ENCODE data around the gene COX7A2L. TPM values are rescaled to one million over a fixed set of nuclear protein-coding genes. Genes with fewer than 3 reads are reported as not detected.
"Not testable (repeated sequence)": the region's sequence is repeated elsewhere in the genome, so short reads cannot be mapped to it uniquely, and the experiment has no call there.

The COX7A2L gene
- total RNA-seq, 1 donor from 2014 or later: 94.6 TPM

DNA sequence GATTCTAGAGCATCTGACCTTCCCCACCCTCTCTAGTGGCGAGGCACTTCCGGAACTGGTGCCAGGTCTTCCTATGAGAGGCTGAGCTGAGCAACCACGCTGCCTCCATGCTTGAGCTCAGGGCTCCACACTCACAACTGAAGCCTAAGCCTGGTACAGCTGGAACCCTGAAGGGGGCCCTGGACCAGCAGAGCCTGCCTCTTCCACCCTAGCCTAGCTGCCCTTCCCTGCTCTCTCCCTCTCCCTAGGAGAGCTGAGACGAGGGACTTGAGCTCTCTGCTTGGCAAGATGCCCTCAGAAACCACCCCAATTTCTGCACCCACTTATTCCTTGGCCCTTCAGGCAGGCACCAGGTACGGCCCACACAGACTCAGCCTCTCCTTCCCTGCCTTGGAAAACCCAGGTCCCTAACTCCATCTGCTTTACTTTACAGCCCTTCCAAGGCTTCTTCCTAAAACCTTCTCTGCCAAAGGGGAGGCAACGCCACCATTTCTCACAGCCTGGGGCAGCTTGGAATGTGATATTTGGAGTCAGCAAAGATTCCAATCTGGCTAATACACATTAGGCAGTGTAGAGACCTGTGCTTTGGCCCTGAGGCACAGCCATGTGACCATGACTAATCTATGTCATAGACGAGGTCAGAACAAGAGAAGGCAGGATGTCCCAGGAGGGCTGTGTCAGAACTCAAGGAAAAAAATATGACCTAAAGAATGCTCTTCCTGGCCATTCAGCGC is 18.8 kb downstream of the COX7A2L start:
- no peak for DNase-seq (ENCODE audit: low spot score)
- intact Hi-C loops (cut with DNase I): no loop called here

DNA sequence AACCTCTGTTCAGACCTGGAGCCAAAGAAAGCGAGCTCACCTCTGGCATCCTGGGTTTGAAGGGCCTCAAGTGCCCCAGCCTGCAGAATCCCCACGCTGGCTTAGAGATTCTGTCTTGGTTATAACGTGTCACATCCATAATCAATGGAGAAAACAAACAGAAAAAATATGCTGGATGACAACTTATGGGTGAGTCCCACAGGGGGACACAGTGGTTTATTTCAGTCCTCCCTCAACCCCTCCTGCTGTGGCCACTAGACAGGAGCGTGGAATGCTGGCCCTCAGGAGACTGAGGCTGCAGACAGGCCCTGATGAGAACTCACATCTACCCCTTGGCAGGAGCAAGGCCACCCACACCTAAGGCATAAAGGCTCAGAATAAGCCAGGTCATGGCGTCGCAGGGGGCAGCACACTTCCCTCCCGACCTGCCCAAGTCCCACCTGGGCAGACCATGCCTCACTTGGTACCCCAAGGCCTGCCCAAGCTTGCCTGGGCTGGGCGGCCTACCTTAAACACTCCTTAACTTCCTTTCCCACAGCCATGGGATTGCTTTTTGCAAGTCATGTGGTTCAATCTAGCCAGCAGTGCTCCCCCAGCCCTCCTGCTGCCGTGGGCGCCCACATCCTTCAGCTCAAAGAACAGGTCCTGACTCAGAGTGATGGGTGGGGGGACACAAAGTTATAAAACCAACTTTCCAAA is 19.9 kb downstream of the COX7A2L start:
- no peak for DNase-seq (ENCODE audit: low spot score)
- intact Hi-C loops (cut with DNase I): no loop called here

DNA sequence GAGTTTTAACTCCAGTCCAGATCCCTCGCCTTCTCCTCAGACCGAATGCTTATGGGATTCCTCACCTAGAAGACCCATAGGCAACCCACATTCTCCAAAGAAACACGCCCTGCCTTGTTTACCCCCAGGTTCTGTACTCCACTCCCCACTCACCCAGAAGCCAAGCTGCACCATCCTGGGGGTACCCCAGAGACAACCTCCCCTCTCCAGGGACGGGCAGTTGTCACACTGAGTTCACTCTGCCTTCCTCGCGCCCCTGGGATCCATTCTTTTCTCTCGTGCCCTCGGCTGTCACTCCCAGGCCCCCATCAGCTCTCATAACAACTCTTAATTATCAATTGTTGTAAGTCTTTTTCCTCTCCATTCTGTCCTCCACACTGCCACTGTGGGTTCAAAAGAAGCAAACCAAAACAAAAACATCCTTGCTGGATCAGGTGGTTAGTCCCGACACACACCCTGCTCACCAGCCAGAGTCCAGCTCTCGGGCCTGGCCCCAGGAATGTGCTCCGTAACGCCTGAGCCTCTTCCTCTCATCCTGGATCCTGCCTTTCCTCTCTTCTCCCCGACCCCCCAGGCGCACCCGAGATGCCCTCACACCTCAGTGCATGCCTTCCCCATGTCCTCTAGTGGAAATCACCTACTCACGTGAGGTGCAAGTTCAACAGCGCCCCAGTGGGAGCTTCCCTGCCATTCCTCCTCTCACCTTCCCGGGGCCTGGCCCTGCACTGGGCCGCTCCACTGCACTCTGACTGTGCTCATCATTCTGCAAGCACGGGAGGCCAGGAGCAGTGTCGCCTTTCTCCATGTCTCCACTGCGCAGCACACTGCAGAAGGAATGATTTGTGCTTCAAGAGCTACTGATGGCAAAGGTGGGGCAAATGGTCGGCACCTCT is 20.7 kb downstream of the COX7A2L start:
- DNase-seq (ENCODE audit: low spot score): no peak
- intact Hi-C loops (cut with DNase I): no loop called here

DNA sequence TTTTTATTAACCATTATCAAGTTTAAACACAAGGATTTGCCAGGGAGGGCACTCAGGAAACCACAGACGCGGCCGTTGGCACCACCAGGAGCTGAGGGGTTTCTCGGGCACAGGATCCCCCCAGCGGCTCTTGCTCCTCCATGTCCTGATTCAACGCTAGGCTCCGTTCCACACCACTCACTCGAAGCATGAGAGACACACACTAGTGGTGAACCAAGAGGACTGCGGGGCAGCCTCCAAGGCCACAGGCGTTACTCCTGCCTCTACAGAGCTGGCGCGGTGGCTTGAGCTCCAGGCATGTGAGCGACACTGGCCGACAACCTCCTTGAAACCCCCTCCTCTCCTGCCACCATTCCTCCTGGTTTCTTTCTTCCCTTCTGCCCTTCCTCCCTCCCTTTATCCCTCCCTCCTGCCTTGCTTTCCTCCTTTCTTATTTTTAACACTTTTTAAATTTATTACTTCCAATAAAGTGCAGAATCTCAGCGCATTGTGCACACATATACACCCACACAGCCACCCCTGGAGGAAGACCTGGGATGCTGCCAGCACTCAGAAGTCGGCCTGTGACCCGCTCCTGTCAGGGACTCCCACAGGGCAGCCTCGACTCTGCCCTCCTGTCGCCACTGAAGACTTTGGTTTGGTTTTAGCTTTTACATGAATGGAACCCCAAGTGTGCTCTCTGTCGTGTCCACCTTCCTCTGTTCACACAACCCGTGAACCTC is 21.7 kb downstream of the COX7A2L start:
- DNase-seq (ENCODE audit: low spot score): no peak
- intact Hi-C loops (cut with DNase I): no loop called here

DNA sequence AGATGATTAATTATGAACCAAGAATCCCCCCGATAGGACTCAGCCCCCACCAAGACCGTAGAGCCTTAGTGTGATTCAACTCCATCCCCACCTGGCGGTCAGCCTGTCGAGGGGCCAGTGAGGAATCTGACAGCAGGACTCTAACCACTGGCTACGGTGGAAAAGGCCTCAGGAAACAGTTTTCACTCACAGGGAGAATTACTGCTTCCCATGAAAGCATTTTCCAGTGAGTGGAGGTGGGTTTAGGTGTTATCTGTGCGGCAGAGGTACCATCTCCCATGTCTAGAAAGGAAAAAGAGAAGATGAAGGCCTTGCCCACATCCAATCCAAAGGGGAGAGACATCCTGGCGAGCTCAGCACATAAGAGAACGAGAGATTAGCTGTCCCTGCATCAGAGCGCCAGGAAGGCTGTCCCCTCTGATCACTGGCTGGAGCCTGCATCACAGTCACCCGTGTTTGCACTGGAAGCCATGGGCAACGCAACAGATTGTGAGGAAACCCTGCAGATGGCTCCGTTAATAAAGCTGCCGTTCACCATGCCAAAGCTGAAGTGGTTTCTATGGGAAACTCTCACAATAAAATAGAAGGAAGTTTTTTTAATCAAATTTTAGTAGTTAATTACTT is 22.3 kb downstream of the COX7A2L start:
- intact Hi-C loops (cut with DNase I): no loop called here
- no peak for DNase-seq (ENCODE audit: low spot score)

DNA sequence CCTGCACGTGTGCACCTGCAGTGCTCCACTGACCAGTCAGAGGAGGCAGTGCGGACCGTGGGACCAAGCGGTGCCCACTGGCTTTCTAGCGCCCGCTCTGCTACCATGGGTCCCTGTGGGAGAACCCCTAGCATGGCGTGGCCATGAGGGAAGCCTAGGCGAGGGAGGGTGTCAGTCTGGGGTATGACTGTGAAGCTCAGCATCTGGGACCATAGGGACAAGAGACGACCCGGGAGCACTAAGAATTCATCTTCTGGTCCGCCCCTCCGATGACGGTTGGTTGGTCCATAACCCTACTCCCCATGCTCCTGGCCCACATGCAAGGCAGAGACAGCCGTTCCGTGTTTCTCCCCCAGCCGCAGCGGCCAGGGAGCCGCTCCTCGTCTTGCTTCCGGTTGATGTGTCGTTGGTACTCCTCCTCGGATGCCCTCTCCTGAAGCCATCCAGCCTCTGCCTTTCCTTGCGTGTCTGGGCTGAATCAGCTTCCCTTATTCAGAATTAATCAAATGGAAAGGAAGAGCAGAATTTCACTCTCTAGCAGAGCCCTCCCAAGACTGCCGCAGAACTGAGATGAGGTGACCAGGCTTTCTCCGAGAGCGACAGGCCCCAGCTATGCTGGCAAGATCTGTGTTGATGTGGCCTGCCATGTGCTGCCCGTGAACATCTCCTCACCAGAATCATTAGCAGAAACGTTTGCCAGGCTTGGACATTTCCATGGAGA is 23.0 kb downstream of the COX7A2L start:
- no peak for DNase-seq (ENCODE audit: low spot score)
- intact Hi-C loops (cut with DNase I): no loop called here

DNA sequence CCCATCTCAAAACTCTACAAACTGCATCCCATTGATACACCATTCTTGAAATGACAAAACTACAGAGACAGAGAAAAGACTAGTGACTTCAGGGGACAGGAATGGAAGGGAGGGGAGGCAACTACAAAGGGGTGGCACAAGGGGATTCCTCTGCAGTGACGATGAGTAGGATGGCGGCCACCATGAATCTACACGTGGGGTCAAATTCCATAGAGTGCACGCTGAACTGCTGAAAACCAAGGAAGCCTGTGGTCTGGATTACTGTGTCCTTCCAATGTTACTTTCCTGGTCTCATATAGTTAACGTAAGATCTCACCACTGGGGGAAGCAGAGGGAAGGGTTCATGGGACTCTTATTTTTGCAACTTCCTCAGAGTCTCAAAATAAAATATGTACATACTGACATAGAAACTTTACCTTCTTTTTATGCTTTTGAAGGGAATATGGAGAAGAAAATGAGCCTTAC is 23.6 kb downstream of the COX7A2L start:
- no peak for DNase-seq (ENCODE audit: low spot score)
- intact Hi-C loops (cut with DNase I): no loop called here

DNA sequence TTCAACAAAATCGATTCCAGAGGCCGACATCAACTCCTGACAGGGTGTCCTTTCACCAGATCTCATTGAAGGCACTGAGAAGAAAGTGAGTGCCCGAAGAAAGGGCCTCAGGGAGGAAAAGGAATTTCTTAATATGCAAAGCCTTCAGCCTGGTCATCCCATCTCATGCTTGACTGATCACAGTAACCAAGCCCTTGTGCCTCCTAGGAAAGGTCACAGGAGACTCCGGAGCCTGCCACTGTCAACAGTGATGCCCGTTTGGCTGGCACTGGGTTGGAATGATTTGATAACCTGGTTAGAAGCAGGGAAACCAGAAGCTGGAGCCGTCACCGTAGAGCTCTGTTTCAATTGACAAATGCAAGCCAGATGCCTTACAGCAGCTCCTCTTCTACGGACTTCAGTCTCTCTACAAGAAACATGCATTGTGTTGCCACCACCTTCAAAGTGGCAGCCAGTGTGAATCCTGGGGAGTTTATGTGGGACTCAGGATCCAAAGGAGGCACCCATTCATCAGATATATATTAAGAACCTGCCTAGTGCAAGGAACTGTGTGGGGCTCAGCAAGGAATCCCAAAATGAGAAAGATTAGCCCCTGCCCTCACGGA is 24.6 kb downstream of the COX7A2L start:
- no peak for DNase-seq (ENCODE audit: low spot score)
- intact Hi-C loops (cut with DNase I): no loop called here

DNA sequence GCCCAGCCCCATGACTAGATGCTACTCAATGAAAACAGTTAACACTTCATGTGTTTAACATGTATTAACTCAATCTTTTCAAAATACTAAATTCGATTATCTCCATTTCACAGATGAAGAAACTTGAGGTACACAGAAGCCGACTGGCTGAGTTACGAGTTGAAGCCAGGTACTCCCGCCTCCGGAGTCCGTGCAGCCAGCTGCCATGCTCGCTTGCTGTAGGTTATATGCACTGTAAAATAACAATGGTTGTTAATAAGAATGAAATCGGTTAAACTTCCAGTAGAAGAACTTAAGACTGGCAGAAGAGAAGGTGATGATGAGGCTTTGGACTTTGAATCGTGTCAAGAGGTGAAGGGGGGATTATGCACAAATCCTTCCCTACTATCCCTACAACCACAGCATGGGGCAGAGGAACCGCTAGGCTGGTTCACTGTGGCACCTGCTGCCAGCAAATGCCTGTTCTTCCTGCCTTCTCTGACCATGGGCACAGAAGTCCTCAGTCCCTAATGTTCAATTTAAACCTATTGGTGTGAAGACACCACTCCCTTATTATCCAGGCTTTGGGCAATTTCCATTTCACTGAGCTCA is 25.4 kb downstream of the COX7A2L start:
- intact Hi-C loops (cut with DNase I): no loop called here
- no peak for DNase-seq (ENCODE audit: low spot score)

DNA sequence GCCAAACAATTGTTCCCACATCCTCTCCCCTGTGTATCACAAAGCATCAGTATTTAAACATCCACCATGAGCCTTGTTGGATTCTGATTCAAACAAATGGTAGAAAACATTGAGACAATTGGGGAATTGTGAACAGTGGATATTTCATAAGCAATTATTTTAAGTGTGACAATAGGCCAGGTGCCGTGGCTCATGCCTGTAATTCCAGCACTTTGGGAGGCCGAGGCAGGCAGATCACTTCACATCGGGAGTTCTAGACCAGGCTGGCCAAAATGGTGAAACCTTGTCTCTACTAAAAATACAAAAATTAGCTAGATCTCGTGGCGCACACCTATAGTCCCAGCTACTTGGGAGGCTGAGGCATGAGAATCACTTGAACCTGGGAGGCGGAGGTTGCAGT is 26.2 kb downstream of the COX7A2L start:
- intact Hi-C loops (cut with DNase I): not testable (repeated sequence)

DNA sequence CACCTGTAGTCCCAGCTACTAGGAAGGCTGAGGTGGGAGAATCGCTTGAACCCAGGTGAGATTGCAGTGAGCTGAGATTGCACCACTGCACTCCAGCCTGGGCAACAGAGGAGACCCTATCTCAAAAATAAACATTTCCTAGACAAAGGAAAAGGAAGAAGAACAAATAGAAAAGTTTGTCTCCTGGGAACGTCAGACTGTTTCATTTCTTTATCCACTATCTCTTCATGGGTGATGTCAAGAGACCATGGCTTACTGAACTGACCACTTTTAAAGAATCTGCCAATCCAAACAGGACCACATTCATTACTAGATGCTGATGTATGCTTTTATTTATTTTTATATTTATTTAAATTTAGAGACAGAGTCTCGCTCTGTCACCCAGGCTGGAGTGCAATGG is 26.8 kb downstream of the COX7A2L start:
- intact Hi-C loops (cut with DNase I): no loop called here

More for the DNA sequence above, 26.2 kb downstream of the COX7A2L start:
- DNase-seq (ENCODE audit: low spot score): not testable (repeated sequence)

DNA sequence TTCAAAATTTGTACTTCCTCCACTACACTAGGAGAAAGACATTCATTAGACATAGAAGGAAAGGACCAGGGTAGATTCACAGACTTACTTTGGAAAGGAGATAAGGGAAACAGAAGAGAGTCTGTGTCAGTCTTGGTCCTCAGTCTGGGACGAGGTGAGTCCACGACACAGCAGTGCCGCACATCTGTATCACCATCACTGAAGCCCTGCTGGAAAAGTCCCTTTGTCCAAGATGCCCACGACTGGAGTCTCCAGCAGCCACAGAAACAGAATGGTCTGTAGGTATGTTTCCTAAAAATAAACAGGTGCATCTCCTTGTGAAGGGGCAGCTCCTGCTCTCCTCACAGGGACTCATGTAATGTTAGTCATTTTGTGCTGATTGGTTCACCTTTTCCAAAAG is 27.4 kb downstream of the COX7A2L start:
- DNase-seq (ENCODE audit: low spot score): no peak
- intact Hi-C loops (cut with DNase I): no loop called here

More for the DNA sequence above, 26.8 kb downstream of the COX7A2L start:
- DNase-seq (ENCODE audit: low spot score): no peak

DNA sequence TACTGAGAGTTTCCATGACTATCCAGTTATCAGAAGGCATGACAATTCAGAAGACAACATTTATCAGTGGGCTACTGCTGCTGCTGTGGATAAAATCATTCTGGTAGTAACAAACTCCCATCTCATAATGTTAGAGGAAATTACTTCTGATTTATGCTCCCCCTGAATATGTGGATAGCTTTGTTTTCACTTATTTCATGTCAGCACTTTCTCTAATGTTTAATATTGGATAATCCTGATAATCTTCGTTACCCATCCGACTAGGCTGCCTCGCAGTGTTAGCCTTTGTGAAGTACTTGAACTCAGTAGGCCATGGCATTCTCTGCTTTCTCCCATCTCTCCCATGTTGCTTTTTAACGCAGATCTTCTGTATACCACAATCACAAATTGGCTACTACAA is 28.4 kb downstream of the COX7A2L start:
- DNase-seq (ENCODE audit: low spot score): no peak
- intact Hi-C loops (cut with DNase I): no loop called here

DNA sequence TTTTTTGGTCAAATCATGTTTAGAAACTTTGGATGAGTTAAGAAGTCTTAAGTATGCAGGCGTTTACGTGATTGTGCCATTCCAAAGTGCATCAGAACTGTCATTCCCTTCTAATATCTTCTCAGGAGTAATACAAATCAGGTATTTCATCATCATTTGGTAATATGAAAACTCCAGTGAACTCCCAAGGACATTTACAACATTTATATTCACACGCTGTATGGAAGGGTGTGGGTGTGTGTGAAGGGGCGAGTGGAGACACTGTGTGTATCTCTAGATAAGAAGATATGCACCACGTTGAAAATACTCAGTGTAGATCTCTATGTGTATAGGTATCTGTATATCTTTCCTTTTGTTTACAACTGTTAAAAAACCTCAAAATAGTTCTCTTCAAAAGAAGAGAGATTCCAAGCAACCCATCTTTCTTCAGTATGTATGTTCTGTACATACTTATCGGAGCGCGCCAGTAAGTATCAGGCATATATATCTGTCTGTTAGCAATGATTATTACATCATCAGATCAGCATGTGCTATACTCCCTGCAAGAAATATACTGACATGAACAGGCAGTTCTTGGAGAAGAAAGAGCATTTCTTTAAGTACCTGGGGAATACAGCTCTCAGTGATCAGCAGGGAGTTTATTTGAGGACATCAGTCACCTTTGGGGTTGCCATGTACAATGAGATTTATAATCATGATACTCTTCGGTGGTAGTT is 29.3 kb downstream of the COX7A2L start:
- intact Hi-C loops (cut with DNase I): no loop called here
- no peak for DNase-seq (ENCODE audit: low spot score)

DNA sequence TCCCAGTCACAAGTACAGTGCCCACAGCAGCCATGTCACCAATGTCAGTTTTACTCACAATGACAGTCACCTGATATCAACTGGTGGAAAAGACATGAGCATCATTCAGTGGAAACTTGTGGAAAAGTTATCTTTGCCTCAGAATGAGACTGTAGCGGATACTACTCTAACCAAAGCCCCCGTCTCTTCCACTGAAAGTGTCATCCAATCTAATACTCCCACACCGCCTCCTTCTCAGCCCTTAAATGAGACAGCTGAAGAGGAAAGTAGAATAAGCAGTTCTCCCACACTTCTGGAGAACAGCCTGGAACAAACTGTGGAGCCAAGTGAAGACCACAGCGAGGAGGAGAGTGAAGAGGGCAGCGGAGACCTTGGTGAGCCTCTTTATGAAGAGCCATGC is 31.3 kb downstream of the COX7A2L start:
- intact Hi-C loops (cut with DNase I): loop anchor here (5.0 kb wide), 1 partner anchor 232 kb away; no protein-coding TSS in a partner anchor
- no peak for DNase-seq (ENCODE audit: low spot score)

DNA sequence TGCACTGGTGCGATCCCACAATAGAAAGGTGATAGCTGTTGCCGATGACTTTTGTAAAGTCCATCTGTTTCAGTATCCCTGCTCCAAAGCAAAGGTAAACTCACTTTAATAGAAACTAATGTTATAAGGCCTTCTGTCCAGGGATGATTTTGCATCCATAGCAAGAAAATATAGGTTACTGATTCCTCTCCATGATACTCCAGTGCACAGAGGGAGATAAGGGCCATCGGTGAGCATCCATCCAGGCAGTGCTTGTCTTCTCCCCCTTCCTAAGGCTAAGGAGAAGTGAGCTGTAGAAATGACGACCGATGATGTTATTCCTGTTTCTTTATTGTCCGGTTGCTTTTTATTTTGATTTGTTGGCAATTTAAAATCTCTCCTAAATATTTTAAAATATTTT is 32.1 kb downstream of the COX7A2L start:
- intact Hi-C loops (cut with DNase I): loop anchor here (5.0 kb wide), 1 partner anchor 232 kb away; no protein-coding TSS in a partner anchor
- DNase-seq (ENCODE audit: low spot score): no peak

All from cardiac septum (tissue), 1 donor.